ENCODE data around the gene RAB4A. TPM values are rescaled to one million over a fixed set of nuclear protein-coding genes. Genes with fewer than 3 reads are reported as not detected.

Gene RAB4A
- total and polyA plus RNA-seq, 2 experiments from 2014 or later = 43.2 to 69.7 TPM

DNA sequence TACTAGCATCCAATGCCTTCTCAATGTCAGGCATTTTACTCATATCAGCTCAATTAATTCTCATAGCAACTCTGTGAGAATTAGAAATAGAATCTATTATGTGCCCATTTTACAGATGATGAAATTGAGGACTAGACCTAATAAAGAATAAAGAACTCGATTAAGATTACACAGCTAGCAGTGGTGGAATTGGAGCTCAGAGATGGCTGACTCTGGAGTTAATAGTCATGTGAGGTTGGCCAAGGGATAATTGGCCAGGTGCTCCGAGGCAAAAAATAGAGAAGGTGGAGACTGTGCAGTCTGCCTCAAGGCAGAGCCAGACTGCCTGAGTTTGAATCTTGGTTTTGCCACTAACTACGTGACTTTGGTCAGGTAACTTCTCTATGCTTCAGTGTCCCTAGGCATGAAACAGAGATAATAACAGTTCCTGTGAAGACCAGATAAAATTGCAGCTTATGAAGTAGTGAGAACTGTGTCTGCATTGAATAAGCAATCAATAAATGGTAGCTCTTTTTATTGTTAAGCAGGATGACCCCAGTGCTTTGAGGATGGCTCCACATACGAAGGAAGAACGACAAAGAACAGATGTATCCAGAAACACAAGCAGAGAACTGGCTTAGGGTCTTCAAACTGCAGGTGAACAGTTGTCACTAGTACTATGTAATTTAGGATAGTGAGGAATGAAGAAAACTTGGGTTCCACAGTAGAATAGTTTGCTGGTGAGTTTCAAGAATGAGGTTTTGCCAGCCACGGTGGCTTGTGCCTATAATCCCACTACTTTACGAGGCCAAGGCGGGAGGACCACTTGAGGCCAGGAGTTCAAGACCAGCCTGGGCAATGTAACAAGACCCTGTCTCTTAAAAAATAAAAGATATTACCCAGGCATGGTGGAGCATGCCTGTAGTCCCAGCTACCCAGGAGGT lies 78.8 kb downstream of the RAB4A start:
- H3K9me3 ChIP-seq (ENCODE audit: low read depth) = no peaks in the 10 kb centered on the region
- DNase-seq (ENCODE audit: low read depth in 1 of 2, low spot score in 1 of 2) = no peak
- TF ChIP-seq CTCF (IDR thresholded peaks at IDR 0.05; ENCODE audit: low read depth, low read length) = no peak
- no peak overlapping the region for H3K27ac ChIP-seq
- peaks cover 24% of the 10 kb centered on the region for H3K27me3 ChIP-seq
- no peaks in the 10 kb centered on the region for H3K36me3 ChIP-seq
- no peak overlapping the region for H3K4me3 ChIP-seq
- no peaks in the 10 kb centered on the region for H3K4me1 ChIP-seq (ENCODE audit: low read depth)

DNA sequence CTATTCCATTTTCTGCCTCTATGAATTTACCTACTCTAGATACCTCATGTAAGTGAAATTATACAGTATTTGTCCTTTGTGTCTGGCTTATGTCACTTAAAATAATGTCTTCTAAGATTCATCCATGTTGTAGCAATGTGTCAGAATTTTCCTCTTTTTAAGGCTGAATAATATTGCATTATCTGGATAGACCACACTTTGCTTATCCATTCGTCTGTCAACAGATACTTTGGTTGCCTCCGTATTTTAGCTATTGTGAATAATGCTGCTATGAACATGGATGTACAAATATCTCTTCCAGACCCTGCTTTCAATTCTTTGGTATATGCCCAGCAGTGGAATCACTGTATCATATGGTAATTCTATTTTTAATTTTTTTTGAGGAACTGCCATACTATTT lies 82.1 kb downstream of the RAB4A start:
- TF ChIP-seq CTCF (IDR thresholded peaks at IDR 0.05; ENCODE audit: low read depth, low read length) = no peak
- Histone ChIP-seq H3K4me3 (no peak overlapping the region), H3K27ac (no peak overlapping the region)

DNA sequence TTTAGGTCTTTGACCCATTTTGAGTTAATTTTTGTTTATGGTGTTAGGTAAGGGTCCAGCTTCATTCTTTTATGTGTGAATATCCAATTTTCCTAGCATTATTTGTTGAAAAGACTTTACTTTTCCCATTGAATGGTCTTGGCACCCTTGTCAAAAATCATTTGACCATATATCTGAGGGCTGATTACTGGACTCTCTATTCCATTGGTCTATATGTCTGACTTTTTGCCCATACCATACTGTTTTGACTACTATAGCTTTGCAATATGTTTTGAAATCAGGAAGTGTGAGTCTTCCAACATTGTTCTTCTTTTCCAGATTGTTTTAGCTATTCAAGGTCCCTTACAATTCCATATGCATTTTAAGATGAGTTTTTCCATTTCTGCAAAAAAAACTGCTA lies 83.3 kb downstream of the RAB4A start:
- no peak for DNase-seq (ENCODE audit: low read depth in 1 of 2, low spot score in 1 of 2)
- H3K27ac ChIP-seq = no peak overlapping the region
- no peaks in the 10 kb centered on the region for H3K36me3 ChIP-seq

More for the DNA sequence above, 82.1 kb downstream of the RAB4A start:
- no peak for DNase-seq (ENCODE audit: low read depth in 1 of 2, low spot score in 1 of 2)
- Histone ChIP-seq H3K4me1 (ENCODE audit: low read depth) (no peaks in the 10 kb centered on the region), H3K9me3 (ENCODE audit: low read depth) (no peaks in the 10 kb centered on the region), H3K36me3 (no peaks in the 10 kb centered on the region), H3K27me3 (peaks cover 7% of the 10 kb centered on the region)

More for the DNA sequence above, 83.3 kb downstream of the RAB4A start:
- H3K4me1 ChIP-seq (ENCODE audit: low read depth) = no peaks in the 10 kb centered on the region
- H3K27me3 ChIP-seq = no peaks in the 10 kb centered on the region
- H3K9me3 ChIP-seq (ENCODE audit: low read depth) = no peaks in the 10 kb centered on the region
- no peak overlapping the region for H3K4me3 ChIP-seq
- no peak for TF ChIP-seq CTCF (IDR thresholded peaks at IDR 0.05; ENCODE audit: low read depth, low read length)

Other genes with a start within 250 kb of the RAB4A start
- 3.7 and 6.3 TPM in 2 replicates for gene CCSAP, start 71.9 kb downstream of the RAB4A start, total RNA-seq
- 4.1 and 6.6 TPM in 2 replicates for gene CCSAP, start 71.9 kb downstream of the RAB4A start, polyA plus RNA-seq
- gene ACTA1, start 163.0 kb downstream of the RAB4A start, total RNA-seq = 18.7 and 1,099 TPM in 2 replicates
- 38.5 and 1,977 TPM in 2 replicates for gene ACTA1, start 163.0 kb downstream of the RAB4A start, polyA plus RNA-seq
- 60.2 and 67.4 TPM in 2 replicates for gene NUP133, start 237.2 kb downstream of the RAB4A start, total RNA-seq
- 32.5 and 33.6 TPM in 2 replicates for gene NUP133, start 237.2 kb downstream of the RAB4A start, polyA plus RNA-seq